ENCODE measurements around the gene CHSY3.

The CHSY3 gene

GRCh38 chr5:129904102-129904666 is at the start of gene CHSY3:
TSS of gene CHSY3 (plus strand) at chr5:129904465.
- TF ChIP-seq TAF1 (IDR thresholded peaks at IDR 0.05; ENCODE audit: low read depth), result peak; percentile 47; the same call in 1 of the 2 replicates
- TF ChIP-seq EP300 (IDR thresholded peaks at IDR 0.05; ENCODE audit: borderline replicate concordance), result peak; percentile 14; the same call in 1 of the 2 replicates
- TF ChIP-seq, protein P1, sequence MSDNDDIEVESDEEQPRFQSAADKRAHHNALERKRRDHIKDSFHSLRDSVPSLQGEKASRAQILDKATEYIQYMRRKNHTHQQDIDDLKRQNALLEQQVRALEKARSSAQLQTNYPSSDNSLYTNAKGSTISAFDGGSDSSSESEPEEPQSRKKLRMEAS (IDR thresholded peaks at IDR 0.05), result no peak
- no peak for TF ChIP-seq CEBPB (IDR thresholded peaks at IDR 0.05)
- TF ChIP-seq RAD21 (IDR thresholded peaks at IDR 0.05; ENCODE audit: low read depth), result no peak
- TF ChIP-seq CREB1 (IDR thresholded peaks at IDR 0.05; ENCODE audit: low read depth), result no peak
- peak; percentile 14; the same call in 1 of the 2 replicates for TF ChIP-seq TCF12 (IDR thresholded peaks at IDR 0.05; ENCODE audit: low read depth)
- TF ChIP-seq YY1 (IDR thresholded peaks at IDR 0.05; ENCODE audit: low read depth), result no peak

DNA sequence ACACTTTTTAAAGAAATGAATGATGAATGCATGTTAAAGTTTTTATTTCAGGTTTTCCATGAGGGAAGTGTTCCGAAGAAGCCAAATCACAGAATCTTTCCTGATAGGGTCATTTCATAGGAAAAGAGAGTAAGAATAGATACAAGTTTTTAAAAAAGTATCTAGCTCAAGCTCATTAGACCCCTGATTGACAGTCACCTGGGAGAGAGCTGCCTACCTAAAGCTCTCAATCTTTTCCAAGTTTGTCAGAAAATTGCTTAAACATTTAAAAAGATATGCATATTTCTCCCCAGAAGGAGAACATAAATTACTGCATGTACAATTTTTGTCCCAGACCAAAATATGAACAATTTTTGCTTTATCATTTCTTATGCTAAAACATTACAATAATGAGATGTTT is 47.9 kb upstream of the CHSY3 start:
- TF ChIP-seq FOXM1 (IDR thresholded peaks at IDR 0.05; ENCODE audit: borderline replicate concordance, low read depth), result no peak
- TF ChIP-seq, protein P1 (IDR thresholded peaks at IDR 0.05), result no peak
- TF ChIP-seq, protein P2, sequence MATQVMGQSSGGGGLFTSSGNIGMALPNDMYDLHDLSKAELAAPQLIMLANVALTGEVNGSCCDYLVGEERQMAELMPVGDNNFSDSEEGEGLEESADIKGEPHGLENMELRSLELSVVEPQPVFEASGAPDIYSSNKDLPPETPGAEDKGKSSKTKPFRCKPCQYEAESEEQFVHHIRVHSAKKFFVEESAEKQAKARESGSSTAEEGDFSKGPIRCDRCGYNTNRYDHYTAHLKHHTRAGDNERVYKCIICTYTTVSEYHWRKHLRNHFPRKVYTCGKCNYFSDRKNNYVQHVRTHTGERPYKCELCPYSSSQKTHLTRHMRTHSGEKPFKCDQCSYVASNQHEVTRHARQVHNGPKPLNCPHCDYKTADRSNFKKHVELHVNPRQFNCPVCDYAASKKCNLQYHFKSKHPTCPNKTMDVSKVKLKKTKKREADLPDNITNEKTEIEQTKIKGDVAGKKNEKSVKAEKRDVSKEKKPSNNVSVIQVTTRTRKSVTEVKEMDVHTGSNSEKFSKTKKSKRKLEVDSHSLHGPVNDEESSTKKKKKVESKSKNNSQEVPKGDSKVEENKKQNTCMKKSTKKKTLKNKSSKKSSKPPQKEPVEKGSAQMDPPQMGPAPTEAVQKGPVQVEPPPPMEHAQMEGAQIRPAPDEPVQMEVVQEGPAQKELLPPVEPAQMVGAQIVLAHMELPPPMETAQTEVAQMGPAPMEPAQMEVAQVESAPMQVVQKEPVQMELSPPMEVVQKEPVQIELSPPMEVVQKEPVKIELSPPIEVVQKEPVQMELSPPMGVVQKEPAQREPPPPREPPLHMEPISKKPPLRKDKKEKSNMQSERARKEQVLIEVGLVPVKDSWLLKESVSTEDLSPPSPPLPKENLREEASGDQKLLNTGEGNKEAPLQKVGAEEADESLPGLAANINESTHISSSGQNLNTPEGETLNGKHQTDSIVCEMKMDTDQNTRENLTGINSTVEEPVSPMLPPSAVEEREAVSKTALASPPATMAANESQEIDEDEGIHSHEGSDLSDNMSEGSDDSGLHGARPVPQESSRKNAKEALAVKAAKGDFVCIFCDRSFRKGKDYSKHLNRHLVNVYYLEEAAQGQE (IDR thresholded peaks at IDR 0.05; ENCODE audit: low read depth), result no peak
- no peak for TF ChIP-seq EP300 (IDR thresholded peaks at IDR 0.05; ENCODE audit: borderline replicate concordance)

GRCh38 chr5:129857116-129857515 is 47.1 kb upstream of the CHSY3 start:
- TF ChIP-seq NFIC (IDR thresholded peaks at IDR 0.05), result no peak
- TF ChIP-seq, protein P1 (IDR thresholded peaks at IDR 0.05), result no peak
- no peak for TF ChIP-seq EP300 (IDR thresholded peaks at IDR 0.05; ENCODE audit: borderline replicate concordance)
- TF ChIP-seq TCF12 (IDR thresholded peaks at IDR 0.05; ENCODE audit: low read depth), result no peak

- no peak for TF ChIP-seq YY1 (IDR thresholded peaks at IDR 0.05; ENCODE audit: low read depth)
- TF ChIP-seq RAD21 (IDR thresholded peaks at IDR 0.05; ENCODE audit: low read depth), result no peak
- TF ChIP-seq, protein P2 (IDR thresholded peaks at IDR 0.05; ENCODE audit: low read depth), result no peak
- TF ChIP-seq CEBPB (IDR thresholded peaks at IDR 0.05), result no peak
- no peak for TF ChIP-seq TAF1 (IDR thresholded peaks at IDR 0.05; ENCODE audit: low read depth)
- no peak for TF ChIP-seq ZBTB7A (IDR thresholded peaks at IDR 0.05; ENCODE audit: low read depth)
- no peak for TF ChIP-seq EP300 (IDR thresholded peaks at IDR 0.05; ENCODE audit: borderline replicate concordance)
- no peak for TF ChIP-seq EGR1 (IDR thresholded peaks at IDR 0.05)
Measured at GRCh38 chr5:129858131-129858675, 46.1 kb upstream of the CHSY3 start.

GRCh38 chr5:129884322-129884721 is 19.9 kb upstream of the CHSY3 start:
- no peak for TF ChIP-seq CEBPB (IDR thresholded peaks at IDR 0.05)
- TF ChIP-seq TAF1 (IDR thresholded peaks at IDR 0.05; ENCODE audit: low read depth), result no peak
- TF ChIP-seq CREB1 (IDR thresholded peaks at IDR 0.05; ENCODE audit: low read depth), result no peak
- TF ChIP-seq, protein P1 (IDR thresholded peaks at IDR 0.05), result no peak
- TF ChIP-seq RAD21 (IDR thresholded peaks at IDR 0.05; ENCODE audit: low read depth), result no peak
- TF ChIP-seq YY1 (IDR thresholded peaks at IDR 0.05; ENCODE audit: low read depth), result no peak
- TF ChIP-seq ZBTB7A (IDR thresholded peaks at IDR 0.05; ENCODE audit: low read depth), result no peak
- TF ChIP-seq, protein P3, sequence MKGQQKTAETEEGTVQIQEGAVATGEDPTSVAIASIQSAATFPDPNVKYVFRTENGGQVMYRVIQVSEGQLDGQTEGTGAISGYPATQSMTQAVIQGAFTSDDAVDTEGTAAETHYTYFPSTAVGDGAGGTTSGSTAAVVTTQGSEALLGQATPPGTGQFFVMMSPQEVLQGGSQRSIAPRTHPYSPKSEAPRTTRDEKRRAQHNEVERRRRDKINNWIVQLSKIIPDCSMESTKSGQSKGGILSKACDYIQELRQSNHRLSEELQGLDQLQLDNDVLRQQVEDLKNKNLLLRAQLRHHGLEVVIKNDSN (IDR thresholded peaks at IDR 0.05), result no peak
- no peak for TF ChIP-seq EP300 (IDR thresholded peaks at IDR 0.05; ENCODE audit: borderline replicate concordance)
- no peak for TF ChIP-seq EGR1 (IDR thresholded peaks at IDR 0.05)
- TF ChIP-seq, protein P2 (IDR thresholded peaks at IDR 0.05; ENCODE audit: low read depth), result no peak

Data from Ishikawa (cell line).